Transverse colon (tissue), 4 donors: ENCODE results near the gene HPN.
A peak's percentile ranks its signal among the peaks of the same experiment; 100 is the strongest.

ENCODE experiments used
- EP300 ChIP-seq: sonication (generic); formaldehyde crosslinking; IDR thresholded peaks from one replicate; pipeline ENCODE4 v1.6.1; 2017; ENCODE audit warnings: antibody characterized with exemption, low read depth
- POLR2A ChIP-seq: fragments of 450-650 bp; IDR thresholded peaks from one replicate; pipeline ENCODE4 v1.6.1; 2016; ENCODE audit warnings: antibody characterized with exemption, mild to moderate bottlenecking, moderate library complexity
- POLR2AphosphoS5 ChIP-seq, 3 donors: sonication (generic); formaldehyde crosslinking; IDR thresholded peaks; one replicate each; pipeline ENCODE4 v1.6.1; 2016; ENCODE audit warnings: antibody characterized with exemption in 3 of 3
- TF ChIP-seq, protein P1 (sequence below), 5 experiments: fragments of 200-600 bp in 3 of 5; fragments of 450-650 bp in 2 of 5; sonication (generic) in 3 of 5; IDR thresholded peaks; 1 replicate in 2 of 5; 2 replicates in 3 of 5; pipeline ENCODE4 v1.5.1; 2016 to 2017; ENCODE audit warnings: antibody characterized with exemption in 5 of 5, inconsistent platforms in 3 of 5, mild to moderate bottlenecking in 2 of 5, moderate library complexity in 1 of 5

GRCh38 chr19:35008891-35009341 lies 32.6 kb upstream of the HPN start:
- no peak for TF ChIP-seq POLR2A
- TF ChIP-seq, protein P1, sequence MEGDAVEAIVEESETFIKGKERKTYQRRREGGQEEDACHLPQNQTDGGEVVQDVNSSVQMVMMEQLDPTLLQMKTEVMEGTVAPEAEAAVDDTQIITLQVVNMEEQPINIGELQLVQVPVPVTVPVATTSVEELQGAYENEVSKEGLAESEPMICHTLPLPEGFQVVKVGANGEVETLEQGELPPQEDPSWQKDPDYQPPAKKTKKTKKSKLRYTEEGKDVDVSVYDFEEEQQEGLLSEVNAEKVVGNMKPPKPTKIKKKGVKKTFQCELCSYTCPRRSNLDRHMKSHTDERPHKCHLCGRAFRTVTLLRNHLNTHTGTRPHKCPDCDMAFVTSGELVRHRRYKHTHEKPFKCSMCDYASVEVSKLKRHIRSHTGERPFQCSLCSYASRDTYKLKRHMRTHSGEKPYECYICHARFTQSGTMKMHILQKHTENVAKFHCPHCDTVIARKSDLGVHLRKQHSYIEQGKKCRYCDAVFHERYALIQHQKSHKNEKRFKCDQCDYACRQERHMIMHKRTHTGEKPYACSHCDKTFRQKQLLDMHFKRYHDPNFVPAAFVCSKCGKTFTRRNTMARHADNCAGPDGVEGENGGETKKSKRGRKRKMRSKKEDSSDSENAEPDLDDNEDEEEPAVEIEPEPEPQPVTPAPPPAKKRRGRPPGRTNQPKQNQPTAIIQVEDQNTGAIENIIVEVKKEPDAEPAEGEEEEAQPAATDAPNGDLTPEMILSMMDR (IDR thresholded peaks at IDR 0.05) = no peak
- peak in 1 of 3 donors; percentile 30 for TF ChIP-seq POLR2AphosphoS5 (IDR thresholded peaks at IDR 0.05)
- TF ChIP-seq EP300 = peak; percentile 37
